Measurements from ENCODE around the gene YWHAH. TPM values are rescaled to one million over a fixed set of nuclear protein-coding genes. Genes with fewer than 3 reads are reported as not detected.

The YWHAH gene
- total and polyA plus RNA-seq, 2 of the 8 experiments (the other 6 are each of a cell fraction or from before 2014, with no cell fraction given), result 146 to 247 TPM

DNA sequence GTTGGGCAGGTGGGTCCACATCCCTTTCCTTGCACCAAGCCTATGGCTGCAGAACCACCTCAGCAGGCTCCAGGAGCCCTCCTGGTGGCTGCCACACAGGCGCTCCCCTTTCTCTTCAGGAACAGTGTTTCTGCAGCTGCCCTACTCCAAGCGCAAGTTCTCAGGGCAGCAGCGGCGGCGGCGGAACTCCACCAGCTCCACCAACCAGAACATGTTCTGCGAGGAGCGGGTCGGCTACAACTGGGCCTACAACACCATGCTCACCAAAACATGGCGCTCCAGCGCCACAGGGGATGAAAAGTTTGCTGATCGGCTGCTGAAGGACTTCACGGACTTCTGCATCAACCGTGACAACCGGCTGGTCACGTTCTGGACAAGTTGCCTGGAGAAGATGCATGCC, 38.2 kb upstream of the YWHAH start:
- Histone ChIP-seq H2AFZ (ENCODE audit: low read length) (no peak overlapping the region), H3K79me1 (ENCODE audit: low read depth, low read length) (no peaks in the 10 kb centered on the region), H2BK12ac (ENCODE audit: low read depth, low read length) (no peak overlapping the region), H3K4me1 (replicated peaks in 1 of 4; ENCODE audit: control insufficient read depth in 3 of 4, insufficient read depth in 4 of 4, low read length in 3 of 4) (no peaks in the 10 kb centered on the region), H3K9me3 (ENCODE audit: insufficient read depth in 2 of 2, low read depth in 1 of 2, low read length in 1 of 2) (no peaks in the 10 kb centered on the region), H3K23me2 (ENCODE audit: low read depth, low read length) (peaks cover 4% of the 10 kb centered on the region; the same call in 1 of the 2 replicates), H4K91ac (replicated peaks; ENCODE audit: insufficient read length, low read length) (no peak overlapping the region), H3K27ac (ENCODE audit: low read depth, low read length) (no peak overlapping the region), H2AK5ac (ENCODE audit: low read depth, low read length) (no peak overlapping the region), H3K18ac (ENCODE audit: extremely low read depth, low read length) (no peak overlapping the region), H3K4ac (replicated peaks; ENCODE audit: insufficient read length, low read depth, low read length) (no peak overlapping the region), H3K56ac (replicated peaks; ENCODE audit: insufficient read length, low read depth, low read length) (no peak overlapping the region), H3K9ac (replicated peaks in 1 of 4; ENCODE audit: extremely low read depth in 1 of 4, low read depth in 3 of 4, low read length in 3 of 4) (no peak overlapping the region), H4K20me1 (replicated peaks in 1 of 2; ENCODE audit: control insufficient read depth in 1 of 2, insufficient read depth in 2 of 2, low read length in 2 of 2) (no peaks in the 10 kb centered on the region), H3K4me3 (ENCODE audit: extremely low read depth in 1 of 4, insufficient read depth in 2 of 4, low read depth in 3 of 4, low read length in 4 of 4) (no peak overlapping the region), H3K36me3 (ENCODE audit: control insufficient read depth in 2 of 4, insufficient read depth in 4 of 4, low read length in 3 of 4) (peaks cover 0 to 7% (median 2%) of the 10 kb centered on the region in 4 experiments; a peak in 1 of 8 replicates), H3K4me2 (ENCODE audit: insufficient read depth in 1 of 2, low read depth in 2 of 2, low read length in 2 of 2) (no peak overlapping the region), H3K14ac (ENCODE audit: insufficient read length) (no peak overlapping the region), H2BK5ac (ENCODE audit: low read depth, low read length) (no peak overlapping the region), H3K27me3 (replicated peaks in 1 of 4; ENCODE audit: control insufficient read depth in 3 of 4, extremely low read depth in 1 of 4, insufficient read depth in 3 of 4, low read length in 3 of 4) (no peaks in the 10 kb centered on the region), H4K8ac (ENCODE audit: extremely low read depth, insufficient read depth, low read length) (no peak overlapping the region), H2BK20ac (ENCODE audit: low read length) (no peak overlapping the region), H2BK15ac (ENCODE audit: low read length) (no peak overlapping the region), H2BK120ac (replicated peaks; ENCODE audit: low read depth, low read length) (no peak overlapping the region), H3K79me2 (ENCODE audit: control insufficient read depth in 1 of 2, insufficient read depth in 2 of 2, low read length in 2 of 2) (no peaks in the 10 kb centered on the region), H4K5ac (ENCODE audit: insufficient read length, low read depth, low read length) (no peak overlapping the region), H3K23ac (ENCODE audit: insufficient read length) (no peak overlapping the region)
- DNase-seq (ENCODE audit: low read depth in 1 of 2, low spot score in 2 of 2), result no peak
- POLR2A ChIA-PET (ENCODE audit: partially characterized antibody), result no interaction called here
- no peak for TF ChIP-seq MAFK (IDR thresholded peaks at IDR 0.05; ENCODE audit: low read depth, low read length)
- TF ChIP-seq, protein P1, sequence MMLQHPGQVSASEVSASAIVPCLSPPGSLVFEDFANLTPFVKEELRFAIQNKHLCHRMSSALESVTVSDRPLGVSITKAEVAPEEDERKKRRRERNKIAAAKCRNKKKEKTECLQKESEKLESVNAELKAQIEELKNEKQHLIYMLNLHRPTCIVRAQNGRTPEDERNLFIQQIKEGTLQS (IDR thresholded peaks at IDR 0.05; ENCODE audit: insufficient read depth, low read depth, low read length), result no peak
- TF ChIP-seq RFX5 (IDR thresholded peaks at IDR 0.05; ENCODE audit: borderline replicate concordance, low read depth, low read length), result no peak
- TF ChIP-seq TCF12 (IDR thresholded peaks at IDR 0.05; ENCODE audit: low read depth, low read length), result no peak
- TF ChIP-seq, protein P2, sequence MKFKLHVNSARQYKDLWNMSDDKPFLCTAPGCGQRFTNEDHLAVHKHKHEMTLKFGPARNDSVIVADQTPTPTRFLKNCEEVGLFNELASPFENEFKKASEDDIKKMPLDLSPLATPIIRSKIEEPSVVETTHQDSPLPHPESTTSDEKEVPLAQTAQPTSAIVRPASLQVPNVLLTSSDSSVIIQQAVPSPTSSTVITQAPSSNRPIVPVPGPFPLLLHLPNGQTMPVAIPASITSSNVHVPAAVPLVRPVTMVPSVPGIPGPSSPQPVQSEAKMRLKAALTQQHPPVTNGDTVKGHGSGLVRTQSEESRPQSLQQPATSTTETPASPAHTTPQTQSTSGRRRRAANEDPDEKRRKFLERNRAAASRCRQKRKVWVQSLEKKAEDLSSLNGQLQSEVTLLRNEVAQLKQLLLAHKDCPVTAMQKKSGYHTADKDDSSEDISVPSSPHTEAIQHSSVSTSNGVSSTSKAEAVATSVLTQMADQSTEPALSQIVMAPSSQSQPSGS (IDR thresholded peaks at IDR 0.05; ENCODE audit: low read length), result no peak
- TF ChIP-seq GABPA (IDR thresholded peaks at IDR 0.05; ENCODE audit: borderline replicate concordance, insufficient read depth, low read length), result no peak
- no peak for TF ChIP-seq RXRA (IDR thresholded peaks at IDR 0.05; ENCODE audit: insufficient read depth, low read depth, low read length)
- CTCF ChIA-PET (ENCODE audit: partially characterized antibody), result interaction anchor here (1.7 kb wide), 1 partner anchor 9 kb away, joined by 3 read pairs; no protein-coding TSS in a partner anchor
- WGBS, 2 experiments (ENCODE audit: extremely low coverage in 1 of 2, insufficient coverage in 1 of 2, insufficient read length in 1 of 2, insufficient replicate concordance in 2 of 2, low coverage in 1 of 2, low lambda C conversion rate in 2 of 2, missing lambda C conversion rate in 1 of 2), result 96% methylated on average over 16 of the region's 16 CpGs; no CpG with 5 or more reads in 1 of the 2 experiments
- no peak for FAIRE-seq

Data from H1 (cell line).